Osteoblast (primary cell): Measurements from ENCODE around the gene FBLN1. TPM values are rescaled to one million over a fixed set of nuclear protein-coding genes. Genes with fewer than 3 reads are reported as not detected.
A peak's percentile ranks its signal among the peaks of the same experiment; 100 is the strongest.

Experiments used
- DNase-seq: peaks from one replicate; pipeline ENCODE4 v3.0.0; 2011; ENCODE audit warnings: low spot score, mixed read lengths; ENCODE audit not compliant: insufficient read length; ENCODE audit errors: missing footprints
- H2AFZ ChIP-seq: 2 replicates; pipeline ENCODE4 v1.6.0; 2011; ENCODE audit warnings: mild to moderate bottlenecking, low read length
- H3K27ac ChIP-seq: 2 replicates; pipeline ENCODE4 v1.5.1; 2011; ENCODE audit warnings: mild to moderate bottlenecking, low read depth, low read length, moderate library complexity
- H3K27me3 ChIP-seq: 2 replicates; pipeline ENCODE4 v1.6.0; 2012; ENCODE audit warnings: mild to moderate bottlenecking, control low read depth, inconsistent platforms, low read length, moderate library complexity; ENCODE audit not compliant: insufficient read depth
- H3K36me3 ChIP-seq: 2 replicates; pipeline ENCODE4 v1.5.1; 2011; ENCODE audit warnings: mild to moderate bottlenecking, low read length, control low read depth, moderate library complexity; ENCODE audit not compliant: insufficient read depth
- H3K4me1 ChIP-seq: 2 replicates; pipeline ENCODE4 v1.5.1; 2011; ENCODE audit warnings: mild to moderate bottlenecking, low read length, control low read depth, moderate library complexity; ENCODE audit not compliant: insufficient read depth
- H3K4me2 ChIP-seq: 2 replicates; pipeline ENCODE4 v1.6.0; 2011; ENCODE audit warnings: mild to moderate bottlenecking, low read length; ENCODE audit not compliant: insufficient read depth
- H3K4me3 ChIP-seq: fragments of 200-600 bp; sonication (generic); 3 replicates; pipeline ENCODE4 v1.5.1; 2012; ENCODE audit warnings: mild to moderate bottlenecking, low read length, inconsistent platforms; ENCODE audit not compliant: insufficient read depth
- H3K79me2 ChIP-seq: 2 replicates; pipeline ENCODE4 v1.6.0; 2012; ENCODE audit warnings: mild to moderate bottlenecking, low read length, control low read depth, inconsistent platforms; ENCODE audit not compliant: insufficient read depth
- H3K9me3 ChIP-seq: 2 replicates; pipeline ENCODE4 v1.5.1; 2011; ENCODE audit warnings: low read depth, low read length, control low read depth
- H4K20me1 ChIP-seq: 2 replicates; pipeline ENCODE4 v1.6.0; 2012; ENCODE audit warnings: mild to moderate bottlenecking, low read length, control low read depth; ENCODE audit not compliant: insufficient read depth
- total RNA-seq: library from RNA; depleted of rRNA; stranded (reverse); fragments of >200 nt; gene quantifications from 2 replicates; pipeline ENCODE4 v1.2.3, GENCODE V29; 2012
- TF ChIP-seq, protein P1 (sequence below): IDR thresholded peaks from 2 replicates; pipeline ENCODE4 v1.5.1; 2011; ENCODE audit warnings: mild to moderate bottlenecking, low read depth, low read length, moderate library complexity; ENCODE audit errors: extremely low read depth

The FBLN1 gene, protein sequence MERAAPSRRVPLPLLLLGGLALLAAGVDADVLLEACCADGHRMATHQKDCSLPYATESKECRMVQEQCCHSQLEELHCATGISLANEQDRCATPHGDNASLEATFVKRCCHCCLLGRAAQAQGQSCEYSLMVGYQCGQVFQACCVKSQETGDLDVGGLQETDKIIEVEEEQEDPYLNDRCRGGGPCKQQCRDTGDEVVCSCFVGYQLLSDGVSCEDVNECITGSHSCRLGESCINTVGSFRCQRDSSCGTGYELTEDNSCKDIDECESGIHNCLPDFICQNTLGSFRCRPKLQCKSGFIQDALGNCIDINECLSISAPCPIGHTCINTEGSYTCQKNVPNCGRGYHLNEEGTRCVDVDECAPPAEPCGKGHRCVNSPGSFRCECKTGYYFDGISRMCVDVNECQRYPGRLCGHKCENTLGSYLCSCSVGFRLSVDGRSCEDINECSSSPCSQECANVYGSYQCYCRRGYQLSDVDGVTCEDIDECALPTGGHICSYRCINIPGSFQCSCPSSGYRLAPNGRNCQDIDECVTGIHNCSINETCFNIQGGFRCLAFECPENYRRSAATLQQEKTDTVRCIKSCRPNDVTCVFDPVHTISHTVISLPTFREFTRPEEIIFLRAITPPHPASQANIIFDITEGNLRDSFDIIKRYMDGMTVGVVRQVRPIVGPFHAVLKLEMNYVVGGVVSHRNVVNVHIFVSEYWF
- 88.3 and 122 TPM in 2 replicates for total RNA-seq

DNA sequence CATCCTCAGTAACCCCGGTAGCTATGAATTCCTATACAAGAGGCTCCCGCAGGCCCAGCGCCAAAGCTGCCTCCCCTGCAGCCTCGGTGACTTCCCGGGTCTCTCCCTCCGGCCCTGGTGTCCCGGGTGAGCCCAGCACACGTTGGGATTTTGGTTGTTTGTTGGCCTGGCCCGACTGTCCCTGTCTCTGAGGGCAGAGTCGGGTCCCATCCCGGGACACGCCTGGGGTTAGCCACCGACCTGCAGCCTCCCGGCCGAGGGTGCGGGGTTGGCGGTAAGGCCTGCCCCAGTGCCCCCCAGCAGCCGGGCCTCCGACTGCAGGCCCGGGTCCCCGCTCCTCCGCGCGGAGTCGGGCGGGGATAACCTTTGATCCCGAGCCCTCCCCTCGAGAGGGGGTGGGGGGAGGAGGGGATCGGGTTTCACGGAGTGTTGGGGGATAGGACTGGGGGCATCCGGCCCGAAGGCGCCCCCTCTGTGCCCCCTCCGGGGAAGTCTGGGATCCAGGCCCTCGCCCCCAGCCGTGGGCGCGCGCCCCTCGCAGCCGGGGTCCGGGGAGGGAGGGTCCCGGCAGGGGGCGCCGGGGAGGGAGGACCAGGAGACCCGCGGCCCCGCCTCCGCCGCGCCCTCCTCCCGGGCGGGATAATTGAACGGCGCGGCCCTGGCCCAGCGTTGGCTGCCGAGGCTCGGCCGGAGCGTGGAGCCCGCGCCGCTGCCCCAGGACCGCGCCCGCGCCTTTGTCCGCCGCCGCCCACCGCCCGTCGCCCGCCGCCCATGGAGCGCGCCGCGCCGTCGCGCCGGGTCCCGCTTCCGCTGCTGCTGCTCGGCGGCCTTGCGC lies at the start of gene FBLN1:
FBLN1 (plus strand) TSS at position 669 of the 835 bp plus-strand sequence; CDS start at position 772, 103 bp downstream.
- H3K4me3 ChIP-seq, result peak within 1 kb of the TSS; percentile 72
- H3K4me1 ChIP-seq, result peaks cover 8% of the 10 kb centered on the region
- H3K9me3 ChIP-seq, result no peaks in the 10 kb centered on the region
- H4K20me1 ChIP-seq, result no peaks in the 10 kb centered on the region
- H3K4me2 ChIP-seq, result peak within 1 kb of the TSS; percentile 54
- no peak within 1 kb of the TSS for H3K27ac ChIP-seq
- peak within 1 kb of the TSS; percentile 68 for H2AFZ ChIP-seq
- peak; percentile 96 for DNase-seq
- peaks cover 20% of the 10 kb centered on the region for H3K79me2 ChIP-seq
- H3K36me3 ChIP-seq, result no peaks in the 10 kb centered on the region
- TF ChIP-seq, protein P1, sequence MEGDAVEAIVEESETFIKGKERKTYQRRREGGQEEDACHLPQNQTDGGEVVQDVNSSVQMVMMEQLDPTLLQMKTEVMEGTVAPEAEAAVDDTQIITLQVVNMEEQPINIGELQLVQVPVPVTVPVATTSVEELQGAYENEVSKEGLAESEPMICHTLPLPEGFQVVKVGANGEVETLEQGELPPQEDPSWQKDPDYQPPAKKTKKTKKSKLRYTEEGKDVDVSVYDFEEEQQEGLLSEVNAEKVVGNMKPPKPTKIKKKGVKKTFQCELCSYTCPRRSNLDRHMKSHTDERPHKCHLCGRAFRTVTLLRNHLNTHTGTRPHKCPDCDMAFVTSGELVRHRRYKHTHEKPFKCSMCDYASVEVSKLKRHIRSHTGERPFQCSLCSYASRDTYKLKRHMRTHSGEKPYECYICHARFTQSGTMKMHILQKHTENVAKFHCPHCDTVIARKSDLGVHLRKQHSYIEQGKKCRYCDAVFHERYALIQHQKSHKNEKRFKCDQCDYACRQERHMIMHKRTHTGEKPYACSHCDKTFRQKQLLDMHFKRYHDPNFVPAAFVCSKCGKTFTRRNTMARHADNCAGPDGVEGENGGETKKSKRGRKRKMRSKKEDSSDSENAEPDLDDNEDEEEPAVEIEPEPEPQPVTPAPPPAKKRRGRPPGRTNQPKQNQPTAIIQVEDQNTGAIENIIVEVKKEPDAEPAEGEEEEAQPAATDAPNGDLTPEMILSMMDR, result no peak
- no peaks in the 10 kb centered on the region for H3K27me3 ChIP-seq

DNA sequence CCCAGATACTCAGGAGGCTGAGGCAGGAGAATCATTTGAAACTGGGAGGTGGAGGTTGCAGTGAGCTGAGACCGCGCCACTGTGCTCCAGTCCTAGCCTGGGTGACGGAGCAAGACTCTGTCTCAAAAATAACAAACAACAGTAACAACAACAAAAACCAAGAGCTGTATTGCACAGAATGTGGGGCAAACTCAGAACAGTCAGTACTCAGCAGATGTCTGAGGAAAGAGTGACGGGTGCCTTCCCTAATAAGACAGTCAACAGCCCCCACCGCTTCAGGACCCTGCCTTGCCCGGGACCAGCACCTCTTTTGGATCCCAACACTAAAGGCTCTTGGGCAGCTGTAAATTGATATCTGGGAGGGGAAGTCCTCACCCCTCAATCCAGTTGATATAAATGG lies 48.9 kb upstream of the FBLN1 start:
- DNase-seq, result peak; percentile 68
- Histone ChIP-seq H3K79me2 (no peaks in the 10 kb centered on the region), H3K9me3 (no peaks in the 10 kb centered on the region), H3K27ac (no peak overlapping the region), H3K4me1 (peaks cover 33% of the 10 kb centered on the region), H4K20me1 (no peaks in the 10 kb centered on the region), H2AFZ (peak overlapping the region; percentile 42), H3K4me3 (no peak overlapping the region), H3K4me2 (no peak overlapping the region), H3K36me3 (no peaks in the 10 kb centered on the region), H3K27me3 (no peaks in the 10 kb centered on the region)
- TF ChIP-seq, protein P1, result no peak

DNA sequence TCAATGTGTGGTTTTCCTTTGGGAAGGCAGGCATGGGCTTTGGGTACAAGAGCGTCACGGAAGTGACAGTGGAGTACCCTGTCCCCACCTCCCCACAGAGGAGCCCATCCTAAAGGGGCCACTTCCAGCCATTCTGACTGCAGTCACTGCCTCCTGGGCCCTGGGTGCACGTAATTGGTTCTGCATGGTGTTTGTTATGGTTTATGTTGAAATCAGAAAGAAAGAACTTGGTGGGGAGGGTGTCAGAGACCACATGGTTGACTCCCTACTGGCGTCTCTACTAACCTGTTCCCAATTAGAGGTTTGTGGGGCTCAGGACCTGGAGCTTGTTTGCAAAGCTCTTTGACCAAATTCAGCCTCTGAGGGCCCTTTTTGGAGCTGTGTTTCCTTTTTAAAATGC lies 48.4 kb upstream of the FBLN1 start:
- Histone ChIP-seq H2AFZ (peak overlapping the region; percentile 42), H3K27me3 (no peaks in the 10 kb centered on the region), H3K4me2 (no peak overlapping the region), H4K20me1 (no peaks in the 10 kb centered on the region), H3K27ac (no peak overlapping the region), H3K36me3 (no peaks in the 10 kb centered on the region), H3K4me1 (peaks cover 33% of the 10 kb centered on the region), H3K79me2 (no peaks in the 10 kb centered on the region), H3K9me3 (no peaks in the 10 kb centered on the region), H3K4me3 (no peak overlapping the region)
- DNase-seq, result peak; percentile 23
- TF ChIP-seq, protein P1, result no peak
